NT2/D1 (cell line): ENCODE measurements around the gene RIN3.
A peak's percentile ranks its signal among the peaks of the same experiment; 100 is the strongest.
"Not testable (repeated sequence)": the region's sequence is repeated elsewhere in the genome, so short reads cannot be mapped to it uniquely, and the experiment has no call there.

Experiments used
- DNase-seq: peaks from one replicate; pipeline ENCODE4 v3.0.0-alpha.2; 2011; ENCODE audit warnings: low read depth, low spot score
- H3K27me3 ChIP-seq: 2 replicates; pipeline ENCODE4 v1.6.0; 2011; ENCODE audit warnings: mild to moderate bottlenecking; ENCODE audit not compliant: insufficient read length, insufficient read depth
- H3K36me3 ChIP-seq: 2 replicates; pipeline ENCODE4 v1.6.1; 2011; ENCODE audit warnings: mild to moderate bottlenecking, low read length, mixed read lengths; ENCODE audit not compliant: insufficient read depth, insufficient read length
- H3K4me1 ChIP-seq: 2 replicates; pipeline ENCODE4 v1.5.1; 2011; ENCODE audit not compliant: insufficient read depth, insufficient read length
- H3K4me3 ChIP-seq: 2 replicates; pipeline ENCODE4 v1.5.1; 2011; ENCODE audit warnings: low read depth; ENCODE audit not compliant: insufficient read length
- H3K9ac ChIP-seq: 2 replicates; pipeline ENCODE4 v1.6.0; 2011; ENCODE audit warnings: low read depth; ENCODE audit not compliant: insufficient read length
- H3K9me3 ChIP-seq: 2 replicates; pipeline ENCODE4 v1.5.1; 2011; ENCODE audit warnings: mild to moderate bottlenecking, low read length; ENCODE audit not compliant: insufficient read depth
- SUZ12 ChIP-seq: IDR thresholded peaks from 2 replicates; pipeline ENCODE4 v1.6.1; 2011; ENCODE audit not compliant: insufficient read length, insufficient read depth; ENCODE audit errors: extremely low read depth
- YY1 ChIP-seq: IDR thresholded peaks from 2 replicates; pipeline ENCODE4 v1.6.1; 2011; ENCODE audit not compliant: insufficient read length, insufficient read depth
- ZNF274 ChIP-seq: IDR thresholded peaks from 2 replicates; pipeline ENCODE4 v1.6.1; 2011; ENCODE audit warnings: mild to moderate bottlenecking, low read depth, low read length

RIN3 gene

DNA sequence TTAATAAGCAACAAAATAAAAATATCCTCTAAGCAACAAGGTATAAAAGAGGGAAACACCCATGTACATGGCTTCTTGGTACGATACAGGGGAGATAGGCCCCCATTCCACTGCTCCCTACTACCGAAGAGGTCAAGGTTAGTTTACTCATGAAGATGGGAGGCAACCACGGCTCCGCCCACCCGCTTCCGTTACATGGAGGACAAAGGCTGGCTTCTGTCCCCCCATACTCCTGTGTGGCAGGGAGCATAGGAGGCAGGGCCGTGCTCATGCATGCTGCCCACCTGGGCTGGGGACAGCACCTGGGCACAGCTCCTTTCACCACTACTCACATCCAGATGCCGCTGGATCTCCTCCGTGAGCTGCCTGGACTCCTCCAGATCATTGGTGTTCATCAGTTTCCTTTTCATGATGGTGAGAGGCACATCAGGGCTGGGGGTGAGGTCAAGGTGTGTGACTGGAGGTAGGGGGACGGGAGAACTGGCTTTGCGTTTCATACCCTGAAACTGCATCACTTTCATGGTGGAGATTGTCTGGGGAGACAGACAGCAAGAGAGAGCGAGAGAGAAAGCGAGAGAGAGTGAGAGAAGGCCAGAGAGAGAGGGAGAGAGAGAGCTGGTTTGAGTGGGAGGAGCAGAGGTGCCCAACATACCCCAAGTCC lies 195.9 kb downstream of the RIN3 start:
- Histone ChIP-seq H3K9me3 (no peaks in the 10 kb centered on the region), H3K4me3 (no peak overlapping the region), H3K36me3 (peaks cover 70% of the 10 kb centered on the region), H3K27me3 (no peaks in the 10 kb centered on the region), H3K9ac (no peak overlapping the region), H3K4me1 (peaks cover 3% of the 10 kb centered on the region)
- no peak for DNase-seq
- TF ChIP-seq ZNF274 (no peak), SUZ12 (no peak), YY1 (no peak)

DNA sequence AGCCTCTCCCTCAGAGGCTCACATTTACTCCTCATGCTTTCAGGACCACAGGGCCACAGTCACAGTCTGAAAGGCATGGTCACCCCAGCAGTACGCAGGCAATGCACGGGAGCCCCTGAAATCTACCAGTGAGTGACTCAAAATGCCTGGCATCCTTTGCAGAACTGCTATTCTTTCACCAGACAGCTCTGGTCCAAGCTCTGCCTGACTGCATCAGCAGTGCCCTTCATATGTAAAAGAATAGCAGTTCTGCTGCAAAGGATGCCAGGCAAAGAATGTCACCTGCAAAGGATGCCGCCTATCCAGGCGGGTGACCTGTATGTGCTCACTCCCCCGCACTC lies 196.4 kb downstream of the RIN3 start:
- no peak overlapping the region for H3K4me3 ChIP-seq
- H3K36me3 ChIP-seq: peaks cover 67% of the 10 kb centered on the region
- H3K9ac ChIP-seq: no peak overlapping the region
- H3K4me1 ChIP-seq: peaks cover 3% of the 10 kb centered on the region
- H3K9me3 ChIP-seq: no peaks in the 10 kb centered on the region
- H3K27me3 ChIP-seq: no peaks in the 10 kb centered on the region
- TF ChIP-seq SUZ12 (no peak), ZNF274 (no peak), YY1 (no peak)
- DNase-seq: no peak

DNA sequence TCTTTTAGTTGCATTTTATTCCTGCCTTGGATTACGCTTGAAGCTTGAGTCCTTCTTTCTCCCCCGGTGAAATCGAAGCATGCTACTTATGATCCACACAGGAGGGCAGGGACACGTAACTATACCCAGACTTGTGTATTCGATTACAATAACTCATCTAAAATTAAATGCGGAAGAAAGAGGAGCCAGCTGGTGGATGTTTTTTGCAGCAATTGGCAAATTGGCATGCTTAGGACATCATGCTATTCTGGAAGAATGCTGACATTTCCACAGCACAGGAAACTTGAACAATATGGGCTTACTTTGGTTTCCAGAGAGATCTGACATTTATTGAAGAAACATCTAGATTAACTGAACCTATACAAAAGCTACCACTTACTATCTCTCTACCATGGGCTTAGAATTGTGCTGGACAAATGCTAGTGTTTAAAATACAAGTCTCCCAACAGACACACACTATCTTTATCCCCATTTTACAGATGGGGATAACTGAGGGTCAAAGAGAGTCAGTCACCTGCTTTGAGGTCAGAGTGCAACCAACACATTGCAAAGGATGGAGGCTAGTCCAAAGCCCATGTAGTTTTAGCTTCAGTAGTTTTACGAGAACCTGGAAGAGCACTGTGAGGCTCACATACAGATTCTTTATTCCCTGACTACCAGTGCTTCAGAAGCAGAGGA lies 198.5 kb downstream of the RIN3 start:
- TF ChIP-seq ZNF274: no peak
- no peak for TF ChIP-seq YY1
- TF ChIP-seq SUZ12: no peak
- no peak for DNase-seq
- peaks cover 3% of the 10 kb centered on the region for H3K4me1 ChIP-seq
- H3K9me3 ChIP-seq: no peaks in the 10 kb centered on the region
- H3K27me3 ChIP-seq: no peaks in the 10 kb centered on the region
- no peak overlapping the region for H3K4me3 ChIP-seq
- H3K36me3 ChIP-seq: peaks cover 63% of the 10 kb centered on the region
- no peak overlapping the region for H3K9ac ChIP-seq

DNA sequence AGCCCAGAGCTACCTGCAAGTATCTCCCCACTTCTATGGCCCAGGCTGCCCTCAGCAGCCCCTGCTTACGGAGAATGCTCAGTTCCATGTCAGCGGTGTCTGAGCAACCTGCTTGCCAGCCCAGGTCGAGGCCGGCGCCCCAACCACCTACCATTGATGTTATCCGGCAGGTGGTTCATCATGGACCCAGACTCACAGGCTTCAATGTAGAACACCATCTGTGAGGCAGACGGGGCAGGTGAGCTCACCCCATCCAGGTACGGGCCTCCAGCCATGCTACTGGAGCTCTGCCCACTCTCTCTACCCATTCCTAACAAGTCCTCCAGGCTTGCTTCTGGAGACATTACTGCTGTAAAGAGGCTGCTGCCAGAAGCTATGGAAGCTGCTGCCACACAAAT lies 199.1 kb downstream of the RIN3 start:
- H3K27me3 ChIP-seq: no peaks in the 10 kb centered on the region
- no peaks in the 10 kb centered on the region for H3K9me3 ChIP-seq
- H3K9ac ChIP-seq: no peak overlapping the region
- H3K4me1 ChIP-seq: peaks cover 3% of the 10 kb centered on the region
- DNase-seq: no peak
- H3K4me3 ChIP-seq: no peak overlapping the region
- no peak for TF ChIP-seq YY1
- TF ChIP-seq ZNF274: no peak
- no peak for TF ChIP-seq SUZ12
- H3K36me3 ChIP-seq: peaks cover 63% of the 10 kb centered on the region

DNA sequence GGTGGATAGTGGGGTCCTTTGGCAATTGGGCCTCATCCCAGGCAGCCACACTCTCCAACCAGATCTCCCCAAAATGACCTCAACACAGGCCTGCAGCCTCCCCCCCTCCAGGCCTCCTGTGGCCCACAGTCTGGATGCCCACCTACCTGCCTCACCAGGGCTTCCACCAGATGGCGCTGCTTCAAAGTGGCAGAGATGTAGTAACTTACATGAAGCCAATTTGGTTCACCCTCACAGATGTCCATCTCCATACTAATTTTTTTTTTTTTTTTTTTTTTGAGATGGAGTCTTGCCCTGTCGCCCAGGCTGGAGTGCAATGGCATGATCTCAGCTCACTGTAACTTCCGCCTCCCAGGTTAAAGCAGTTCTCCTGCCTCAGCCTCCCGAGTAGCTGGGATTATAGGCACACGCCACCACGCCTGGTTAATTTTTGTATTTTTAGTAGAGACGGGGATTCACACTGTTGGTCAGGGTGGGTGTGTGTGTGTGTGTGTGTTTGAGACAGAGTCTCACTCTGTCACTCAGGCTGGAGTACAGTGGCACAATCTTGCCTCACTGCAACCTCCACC lies 201.2 kb downstream of the RIN3 start:
- DNase-seq: peak; percentile 32
- not testable (repeated sequence) for H3K9ac ChIP-seq, H3K27me3 ChIP-seq, H3K4me1 ChIP-seq, H3K4me3 ChIP-seq, H3K9me3 ChIP-seq
- H3K36me3 ChIP-seq: peaks cover 56% of the 10 kb centered on the region

DNA sequence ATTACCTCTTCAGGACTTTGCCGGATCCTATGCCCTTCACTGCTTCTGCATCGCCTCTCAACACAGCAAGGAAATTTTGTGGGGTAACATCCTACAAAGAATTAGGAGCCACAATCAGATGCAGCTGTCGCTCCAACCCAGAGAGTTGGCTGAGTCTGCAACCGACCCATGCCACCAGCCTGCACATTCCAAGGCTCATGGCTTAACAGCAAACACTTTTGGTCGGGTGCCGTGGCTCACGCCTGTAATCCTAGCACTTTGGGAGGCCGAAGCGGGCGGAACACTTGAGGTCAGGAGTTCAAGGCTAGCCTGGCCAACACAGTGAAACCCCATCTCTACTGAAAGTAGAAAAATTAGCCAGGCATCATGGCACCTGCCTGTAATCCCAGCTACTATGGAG lies 202.6 kb downstream of the RIN3 start:
- no peak overlapping the region for H3K4me3 ChIP-seq

DNA sequence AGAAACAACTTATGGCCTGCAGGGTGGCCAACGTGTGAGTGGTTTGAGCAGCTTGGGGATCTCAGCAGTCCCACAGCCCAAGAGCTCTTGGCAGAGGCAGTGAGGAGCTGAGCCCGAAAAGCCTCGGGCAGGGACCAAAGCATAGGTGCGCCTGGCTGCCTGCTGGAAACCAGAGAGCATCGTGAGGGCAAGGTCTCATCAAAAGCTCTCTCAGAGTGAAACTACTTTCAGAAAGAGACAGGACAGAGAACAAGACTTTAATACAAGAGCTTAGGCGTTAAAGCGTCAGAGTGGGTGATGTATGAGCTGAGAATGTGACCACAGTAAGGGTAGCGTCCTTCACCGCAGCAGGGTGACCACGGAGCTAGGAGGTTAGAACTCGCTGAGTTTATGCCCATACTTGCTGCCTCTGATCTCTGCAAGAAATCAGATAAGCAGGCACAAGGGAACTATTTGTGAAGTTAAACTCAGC lies 204.0 kb downstream of the RIN3 start:
- Histone ChIP-seq H3K9ac (no peak overlapping the region), H3K27me3 (no peaks in the 10 kb centered on the region), H3K4me1 (no peaks in the 10 kb centered on the region), H3K36me3 (peaks cover 28% of the 10 kb centered on the region), H3K9me3 (no peaks in the 10 kb centered on the region), H3K4me3 (no peak overlapping the region)
- DNase-seq: no peak
- TF ChIP-seq SUZ12 (no peak), ZNF274 (no peak), YY1 (no peak)

More for the DNA sequence above, 202.6 kb downstream of the RIN3 start:
- no peaks in the 10 kb centered on the region for H3K4me1 ChIP-seq
- no peaks in the 10 kb centered on the region for H3K9me3 ChIP-seq
- H3K36me3 ChIP-seq: peaks cover 43% of the 10 kb centered on the region
- no peak for DNase-seq
- no peak overlapping the region for H3K9ac ChIP-seq
- TF ChIP-seq ZNF274: no peak
- no peak for TF ChIP-seq YY1
- TF ChIP-seq SUZ12: no peak
- no peaks in the 10 kb centered on the region for H3K27me3 ChIP-seq

DNA sequence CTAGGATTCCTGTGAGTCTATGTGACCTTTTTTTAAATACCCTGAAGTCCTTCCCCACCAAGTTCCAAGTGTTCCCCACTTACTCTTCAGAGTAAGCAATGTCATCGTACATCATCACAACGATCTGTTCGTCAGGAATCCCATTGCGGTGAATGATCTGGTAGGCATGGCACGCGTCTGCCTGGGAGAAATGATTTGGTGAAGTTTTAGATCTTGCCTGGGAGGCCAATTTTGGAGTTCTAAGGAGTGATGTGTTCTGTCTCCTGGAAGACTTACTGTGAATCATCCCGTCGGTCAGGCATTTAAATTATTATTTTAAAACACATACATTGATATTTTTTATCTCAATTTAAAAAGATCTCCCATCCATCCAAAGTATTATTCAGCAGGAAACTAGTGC lies 205.1 kb downstream of the RIN3 start:
- no peak overlapping the region for H3K4me3 ChIP-seq
- TF ChIP-seq ZNF274: no peak
- TF ChIP-seq YY1: no peak
- no peak for TF ChIP-seq SUZ12
- DNase-seq: no peak
- H3K36me3 ChIP-seq: peaks cover 24% of the 10 kb centered on the region
- no peaks in the 10 kb centered on the region for H3K27me3 ChIP-seq
- H3K4me1 ChIP-seq: no peaks in the 10 kb centered on the region
- no peaks in the 10 kb centered on the region for H3K9me3 ChIP-seq
- H3K9ac ChIP-seq: no peak overlapping the region
